Stimulated activated naive CD8-positive, alpha-beta T cell treated with anti-CD3 and anti-CD28 coated beads, Interleukin-15, amount 100 ng/mL, for 72 hours (primary cell): Measurements from ENCODE around the gene HYAL2.

Experiments used
- ATAC-seq: fragments of 150-1000 bp; cut with Tn5 transposase; 2 replicates; pipeline ENCODE4 v1.10.0; 2021; ENCODE audit warnings: mild to moderate bottlenecking, moderate library complexity
- DNase-seq, 2 donors: peaks; one replicate each; pipeline ENCODE4 v3.0.0; 2021 to 2022
- H3K27ac Mint-ChIP-seq, 2 donors: one replicate each; pipeline ENCODE4 v1.8.0; 2022; ENCODE audit warnings: mild to moderate bottlenecking in 2 of 2, mixed read lengths in 2 of 2, moderate library complexity in 2 of 2
- H3K27me3 Mint-ChIP-seq: one replicate; pipeline ENCODE4 v1.8.0; 2022; ENCODE audit warnings: mixed read lengths
- H3K4me1 Mint-ChIP-seq: one replicate; pipeline ENCODE4 v1.8.0; 2022; ENCODE audit warnings: mild to moderate bottlenecking, mixed read lengths
- H3K4me3 Mint-ChIP-seq, 2 donors: one replicate each; pipeline ENCODE4 v1.8.0; 2022; ENCODE audit warnings: mild to moderate bottlenecking in 2 of 2, mixed read lengths in 2 of 2, moderate library complexity in 1 of 2
- H3K9me3 Mint-ChIP-seq, 2 donors: one replicate each; pipeline ENCODE4 v1.8.0; 2022; ENCODE audit warnings: mixed read lengths in 2 of 2

HYAL2 gene

GRCh38 chr3:50340448-50341329 lies 18.1 kb upstream of the HYAL2 start, which contains the start of gene RASSF1:
TSS of gene RASSF1 (minus strand) at chr3:50340836. CDS start at chr3:50340805, 31 bp downstream.
- Mint-ChIP-seq H3K27me3 (no peaks in the 10 kb centered on the region), H3K9me3 (no peaks in the 10 kb centered on the region), H3K4me1 (peaks cover 66% of the 10 kb centered on the region), H3K4me3 (peak within 1 kb of the TSS; percentile 88 to 91), H3K27ac (peak within 1 kb of the TSS; percentile 85 to 96)
- DNase-seq, result peak; percentile 67 to 82
- ATAC-seq, result peak; percentile 48

GRCh38 chr3:50340147-50340447 lies 17.6 kb upstream of the HYAL2 start:
- Mint-ChIP-seq H3K27me3 (no peaks in the 10 kb centered on the region), H3K4me3 (peak overlapping the region; percentile 88 to 91), H3K27ac (peak overlapping the region; percentile 67 to 77), H3K4me1 (peaks cover 66% of the 10 kb centered on the region), H3K9me3 (no peaks in the 10 kb centered on the region)
- no peak for ATAC-seq
- no peak for DNase-seq

- peaks cover 66% of the 10 kb centered on the region for H3K4me1 Mint-ChIP-seq
- no peak for DNase-seq
These were observed 17.1 kb upstream of the HYAL2 start for GRCh38 chr3:50339485-50340146.

GRCh38 chr3:50338965-50339364 lies 16.4 kb upstream of the HYAL2 start:
- Mint-ChIP-seq H3K27me3 (no peaks in the 10 kb centered on the region), H3K27ac (peak overlapping the region; percentile 89 to 92), H3K4me1 (peaks cover 72% of the 10 kb centered on the region), H3K4me3 (peak overlapping the region; percentile 88 to 91), H3K9me3 (no peaks in the 10 kb centered on the region)
- no peak for DNase-seq
- ATAC-seq, result no peak

More at GRCh38 chr3:50339485-50340146, 17.1 kb upstream of the HYAL2 start:
- ATAC-seq, result no peak
- Mint-ChIP-seq H3K27me3 (no peaks in the 10 kb centered on the region), H3K4me3 (peak overlapping the region; percentile 88 to 91), H3K9me3 (no peaks in the 10 kb centered on the region), H3K27ac (peak overlapping the region; percentile 89 to 92)

GRCh38 chr3:50337175-50337861 lies 14.8 kb upstream of the HYAL2 start:
- H3K27ac Mint-ChIP-seq, result peak overlapping the region; percentile 92 to 99

GRCh38 chr3:50336452-50337174 lies 14.1 kb upstream of the HYAL2 start:
- Mint-ChIP-seq H3K27me3 (no peaks in the 10 kb centered on the region), H3K9me3 (no peaks in the 10 kb centered on the region), H3K4me3 (peak overlapping the region; percentile 88 to 91), H3K4me1 (peaks cover 67% of the 10 kb centered on the region), H3K27ac (peak overlapping the region; percentile 91 to 99)
- DNase-seq (peak in 1 of 2 donors; percentile 71), ATAC-seq (peak; percentile 61)

More at GRCh38 chr3:50337175-50337861, 14.8 kb upstream of the HYAL2 start:
- peaks cover 71% of the 10 kb centered on the region for H3K4me1 Mint-ChIP-seq
- H3K27me3 Mint-ChIP-seq, result no peaks in the 10 kb centered on the region
- DNase-seq (peak; percentile 95 to 98), ATAC-seq (peak; percentile 82)
- H3K9me3 Mint-ChIP-seq, result no peaks in the 10 kb centered on the region
- peak overlapping the region; percentile 88 to 91 for H3K4me3 Mint-ChIP-seq

GRCh38 chr3:50334339-50335075 lies 12.0 kb upstream of the HYAL2 start:
- H3K4me3 Mint-ChIP-seq, result peak overlapping the region; percentile 65 to 76
- ATAC-seq, result no peak

GRCh38 chr3:50333744-50334328 lies 11.3 kb upstream of the HYAL2 start:
- Mint-ChIP-seq H3K27me3 (no peaks in the 10 kb centered on the region), H3K9me3 (no peaks in the 10 kb centered on the region), H3K4me1 (peaks cover 61% of the 10 kb centered on the region), H3K4me3 (peak overlapping the region; percentile 65 to 76), H3K27ac (peak overlapping the region; percentile 77 to 85)
- ATAC-seq, result no peak
- no peak for DNase-seq

More at GRCh38 chr3:50334339-50335075, 12.0 kb upstream of the HYAL2 start:
- Mint-ChIP-seq H3K27ac (peak overlapping the region; percentile 61 to 65), H3K27me3 (no peaks in the 10 kb centered on the region), H3K9me3 (no peaks in the 10 kb centered on the region), H3K4me1 (peaks cover 64% of the 10 kb centered on the region)
- no peak for DNase-seq

- DNase-seq (no peak), ATAC-seq (no peak)
- Mint-ChIP-seq H3K4me3 (no peak overlapping the region), H3K27me3 (no peaks in the 10 kb centered on the region), H3K4me1 (peaks cover 57% of the 10 kb centered on the region), H3K27ac (no peak overlapping the region), H3K9me3 (no peaks in the 10 kb centered on the region)
These were observed 8.9 kb upstream of the HYAL2 start for GRCh38 chr3:50331364-50331907.

GRCh38 chr3:50330330-50330729 lies 7.8 kb upstream of the HYAL2 start:
- no peak for DNase-seq
- no peak for ATAC-seq
- Mint-ChIP-seq H3K27ac (no peak overlapping the region), H3K4me1 (peaks cover 50% of the 10 kb centered on the region), H3K27me3 (no peaks in the 10 kb centered on the region), H3K4me3 (no peak overlapping the region), H3K9me3 (no peaks in the 10 kb centered on the region)

GRCh38 chr3:50327943-50328691 lies 5.6 kb upstream of the HYAL2 start, which contains the start of gene TUSC2:
TSS of gene TUSC2 (minus strand) at chr3:50328223. CDS start at chr3:50328099, 124 bp downstream.
- DNase-seq (peak; percentile 89 to 95), ATAC-seq (peak; percentile 93)
- no peaks in the 10 kb centered on the region for H3K27me3 Mint-ChIP-seq
- H3K9me3 Mint-ChIP-seq, result no peaks in the 10 kb centered on the region
- H3K27ac Mint-ChIP-seq, result peak within 1 kb of the TSS; percentile 79 to 95
- H3K4me3 Mint-ChIP-seq, result peak within 1 kb of the TSS; percentile 87
- H3K4me1 Mint-ChIP-seq, result peaks cover 50% of the 10 kb centered on the region

- DNase-seq, result no peak
- peak overlapping the region; percentile 76 to 95 for H3K27ac Mint-ChIP-seq
These were observed 4.6 kb upstream of the HYAL2 start for GRCh38 chr3:50327129-50327528.

GRCh38 chr3:50326182-50326541 lies 3.6 kb upstream of the HYAL2 start:
- no peak overlapping the region for H3K4me3 Mint-ChIP-seq
- no peaks in the 10 kb centered on the region for H3K9me3 Mint-ChIP-seq
- H3K4me1 Mint-ChIP-seq, result peaks cover 63% of the 10 kb centered on the region
- no peak for ATAC-seq
- no peak overlapping the region for H3K27ac Mint-ChIP-seq
- H3K27me3 Mint-ChIP-seq, result no peaks in the 10 kb centered on the region
- DNase-seq, result no peak

More at GRCh38 chr3:50327129-50327528, 4.6 kb upstream of the HYAL2 start:
- Mint-ChIP-seq H3K4me1 (peaks cover 60% of the 10 kb centered on the region), H3K4me3 (peak overlapping the region; percentile 87), H3K9me3 (no peaks in the 10 kb centered on the region), H3K27me3 (no peaks in the 10 kb centered on the region)
- ATAC-seq, result no peak
